Measurements from ENCODE around the gene SLC25A12.

Gene SLC25A12

GRCh38 chr2:171889333-171889732, 4.7 kb downstream of the SLC25A12 start:
- DNase-seq (ENCODE audit: low spot score), result no peak

DNA sequence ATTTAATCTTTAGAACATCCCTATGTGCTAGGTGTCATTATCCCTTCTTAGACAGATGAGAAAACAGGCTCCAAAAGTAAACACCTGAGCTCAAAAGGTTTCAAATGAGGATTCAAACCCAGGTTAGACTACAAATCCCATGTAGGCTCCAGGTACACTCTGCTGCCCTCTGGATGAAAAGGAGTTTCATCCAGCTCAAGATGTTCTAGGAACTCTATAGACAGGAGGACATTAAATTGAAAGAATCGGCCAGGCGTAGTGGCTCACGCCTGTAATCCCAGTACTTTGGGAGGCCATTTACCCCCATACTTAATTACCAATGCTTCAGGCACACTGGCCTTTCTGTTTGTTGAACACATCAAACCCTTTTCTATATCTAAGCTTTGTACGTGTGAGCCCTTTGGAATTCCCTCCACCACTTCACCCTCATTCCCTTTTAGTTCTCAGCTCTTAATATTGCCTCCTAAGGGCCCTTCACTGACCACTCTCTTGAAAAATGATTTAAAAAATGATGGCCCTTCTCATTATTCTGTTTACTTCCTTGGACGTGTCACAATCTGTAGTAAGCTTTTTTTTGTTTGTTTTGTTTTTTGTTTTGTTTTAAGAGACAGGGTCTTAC, 10.7 kb downstream of the SLC25A12 start:
- no peak for DNase-seq (ENCODE audit: low spot score)

- no peak for DNase-seq (ENCODE audit: low spot score)
Measured at GRCh38 chr2:171882089-171882769, 11.8 kb downstream of the SLC25A12 start.

DNA sequence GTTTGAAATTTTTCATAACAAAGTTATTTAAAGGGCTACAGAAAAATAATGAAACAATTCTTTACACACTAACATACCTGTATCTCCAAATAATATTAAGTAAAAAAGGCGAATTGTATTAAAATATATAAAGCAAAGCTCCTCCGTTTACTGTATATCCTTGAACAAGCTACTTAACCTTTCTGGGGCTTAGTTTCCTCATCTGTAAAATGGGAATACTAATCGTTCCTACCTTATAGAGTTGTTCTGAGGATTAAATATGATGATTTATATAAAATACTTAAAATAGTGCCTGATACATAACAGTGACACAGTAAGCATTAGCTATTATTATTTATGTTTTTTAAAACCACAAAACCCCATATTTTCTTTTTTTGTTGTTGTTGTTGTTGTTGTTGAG, 13.3 kb downstream of the SLC25A12 start:
- DNase-seq (ENCODE audit: low spot score), result no peak

GRCh38 chr2:171879865-171880264, 14.2 kb downstream of the SLC25A12 start:
- no peak for DNase-seq (ENCODE audit: low spot score)

GRCh38 chr2:171878481-171878993, 15.5 kb downstream of the SLC25A12 start:
- DNase-seq (ENCODE audit: low spot score), result no peak

GRCh38 chr2:171874963-171875362, 19.1 kb downstream of the SLC25A12 start:
- no peak for DNase-seq (ENCODE audit: low spot score)

- no peak for DNase-seq (ENCODE audit: low spot score)
Measured at GRCh38 chr2:171874517-171874916, 19.5 kb downstream of the SLC25A12 start.

DNA sequence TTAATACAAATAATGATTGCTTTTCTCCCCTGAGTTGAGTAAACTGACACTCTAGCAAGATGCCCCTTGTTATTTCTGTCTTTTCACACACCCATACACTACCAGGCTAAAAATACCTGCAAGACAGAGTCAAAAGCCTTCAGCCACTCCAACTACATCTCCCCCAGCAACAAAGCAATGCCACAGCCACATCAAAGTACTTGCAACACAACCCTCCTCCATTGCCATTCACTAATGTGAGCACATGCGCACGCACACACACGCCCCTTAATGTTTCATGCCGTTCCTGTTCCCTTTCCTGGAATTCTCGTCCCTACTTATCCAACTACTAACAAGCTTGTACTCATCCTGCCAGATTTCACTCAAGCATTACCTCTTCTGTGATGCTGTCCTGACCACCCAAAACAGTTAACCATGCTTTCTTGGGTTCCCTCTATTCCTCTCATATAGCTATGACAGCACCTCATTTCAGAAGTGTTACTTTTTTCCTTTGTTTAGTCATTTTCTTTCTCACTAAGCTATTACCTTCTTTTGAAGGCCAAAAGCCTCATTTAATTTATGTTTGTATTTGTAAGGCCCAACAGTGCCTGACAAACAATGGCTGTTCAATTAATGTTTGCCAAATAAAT, 29.6 kb downstream of the SLC25A12 start:
- DNase-seq (ENCODE audit: low spot score), result no peak

DNA sequence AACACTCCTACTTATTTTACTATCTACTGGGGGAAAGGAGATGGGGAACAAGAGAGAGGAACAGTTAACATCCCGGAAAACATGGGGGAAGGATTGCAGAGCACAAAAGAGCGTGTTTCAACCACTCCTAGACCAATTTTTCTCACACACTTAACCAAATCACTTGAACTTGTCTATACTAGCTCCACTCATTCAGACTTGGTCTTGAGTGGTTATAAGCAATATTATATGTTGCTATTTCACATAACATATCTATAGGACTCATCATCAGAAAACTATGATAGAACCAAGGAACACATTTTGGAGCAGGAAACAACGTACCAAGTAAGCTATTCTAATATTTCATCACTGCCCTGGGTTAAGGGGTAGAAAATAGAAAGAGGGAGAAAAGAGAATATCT, 31.5 kb downstream of the SLC25A12 start:
- DNase-seq (ENCODE audit: low spot score), result no peak

DNA sequence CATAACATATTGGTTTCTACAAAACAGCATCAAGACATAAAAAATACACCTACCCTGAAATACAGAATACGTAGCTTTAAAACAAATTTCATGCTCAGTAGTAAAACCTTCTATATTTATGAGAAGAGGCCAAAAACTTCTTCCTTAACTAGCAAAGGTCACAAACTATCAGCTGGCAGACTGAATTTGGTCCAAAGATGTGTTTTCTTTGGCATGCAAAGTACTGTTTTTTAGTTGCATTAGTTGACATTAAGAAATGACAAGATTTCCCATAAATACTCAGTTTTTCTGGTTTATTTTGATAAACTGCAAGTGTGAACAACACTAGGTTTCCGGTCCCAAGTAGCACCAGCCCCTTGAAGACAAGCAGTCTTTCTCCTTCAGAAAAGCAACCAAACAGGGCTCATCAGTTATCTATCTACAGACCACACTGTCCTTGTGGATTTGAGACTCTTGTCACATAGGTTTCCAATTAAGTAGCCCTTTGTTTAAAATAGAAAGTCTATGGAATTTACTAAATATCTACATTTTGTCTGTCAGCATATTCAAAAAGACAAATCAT, 35.6 kb downstream of the SLC25A12 start:
- no peak for DNase-seq (ENCODE audit: low spot score)

DNA sequence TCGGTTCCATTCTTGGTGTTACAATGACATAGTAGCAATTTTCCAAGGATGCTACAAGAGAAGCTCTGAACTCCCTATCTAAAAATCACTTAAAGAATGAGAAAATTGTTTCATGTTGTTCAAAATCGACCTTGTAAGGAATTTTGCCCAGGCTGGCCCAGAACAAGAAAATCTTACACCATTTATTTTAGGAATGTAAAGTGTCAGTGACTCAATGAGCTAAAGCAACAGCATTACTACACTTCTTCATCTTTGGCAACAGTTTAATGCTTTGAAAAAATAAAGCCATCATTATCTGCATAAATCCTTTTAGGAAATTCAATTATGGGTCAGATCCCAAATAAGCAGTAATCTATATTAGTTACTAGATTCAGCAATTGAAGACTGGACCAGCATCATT, 38.6 kb downstream of the SLC25A12 start:
- DNase-seq (ENCODE audit: low spot score), result no peak

DNA sequence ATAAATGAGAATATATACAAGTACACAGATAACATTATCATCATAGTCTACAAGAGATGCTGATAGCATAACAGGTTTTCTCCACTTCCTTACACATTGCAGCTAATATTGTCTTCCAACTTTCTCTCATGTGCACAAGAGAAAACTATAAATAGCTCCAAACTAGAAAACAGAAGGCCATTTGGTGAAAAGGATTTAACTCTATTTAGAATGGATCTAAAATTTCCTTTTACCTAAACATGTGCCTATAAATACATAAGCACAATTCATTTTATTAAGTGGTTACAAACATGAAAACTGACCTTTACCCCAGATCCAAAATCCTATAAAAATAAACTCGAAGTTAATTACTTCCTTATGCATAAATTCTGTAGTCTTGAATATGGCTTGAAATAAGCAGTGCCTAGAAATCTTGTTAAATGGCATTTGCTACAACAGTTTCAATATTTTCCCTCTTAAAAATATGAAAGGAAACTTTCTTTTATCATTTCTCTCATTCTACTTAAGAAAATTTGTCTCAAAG, 41.6 kb downstream of the SLC25A12 start:
- no peak for DNase-seq (ENCODE audit: low spot score)

DNA sequence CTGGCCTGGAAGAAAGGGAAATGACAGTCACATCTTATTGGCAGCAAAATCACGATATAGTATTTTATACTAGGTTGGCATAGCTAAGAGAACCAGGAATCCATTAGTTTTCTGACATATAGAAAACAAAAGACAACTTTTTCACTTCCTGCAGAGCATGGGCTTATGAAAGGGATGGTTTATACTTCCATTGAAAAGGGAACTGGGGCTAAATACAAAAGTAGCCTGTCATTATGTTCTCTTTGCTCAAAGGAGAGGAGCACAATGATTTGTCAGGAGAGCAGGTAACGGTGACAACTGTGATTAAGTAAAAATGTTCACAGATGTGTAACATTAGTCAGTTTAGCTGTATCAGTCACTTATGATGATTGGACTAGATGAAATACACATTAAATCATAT, 46.4 kb downstream of the SLC25A12 start:
- no peak for DNase-seq (ENCODE audit: low spot score)

- DNase-seq (ENCODE audit: low spot score), result no peak
Measured at GRCh38 chr2:171846894-171847293, 47.1 kb downstream of the SLC25A12 start.

GRCh38 chr2:171841996-171842395, 52.0 kb downstream of the SLC25A12 start:
- DNase-seq (ENCODE audit: low spot score), result no peak

DNA sequence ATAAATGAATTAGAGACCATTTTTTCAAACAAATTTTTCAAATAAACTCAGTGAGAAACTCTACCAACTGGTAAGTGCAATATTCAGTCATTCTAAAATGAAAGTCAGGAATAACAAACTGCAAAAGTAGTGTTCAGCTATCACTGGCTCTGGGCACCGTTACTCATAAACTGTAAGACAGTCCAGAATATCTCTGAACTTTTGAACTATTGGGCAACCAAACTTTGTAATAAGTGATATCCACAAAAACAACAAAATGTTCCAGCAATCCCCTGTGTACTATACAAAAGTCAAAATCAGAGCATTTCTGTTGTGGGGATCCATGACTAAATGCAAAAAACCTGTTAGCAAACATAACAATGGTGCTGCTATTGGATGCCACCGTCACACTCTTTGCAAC, 56.3 kb downstream of the SLC25A12 start:
- DNase-seq (ENCODE audit: low spot score), result no peak

- no peak for DNase-seq (ENCODE audit: low spot score)
Measured at GRCh38 chr2:171836146-171836910, 57.7 kb downstream of the SLC25A12 start.

DNA sequence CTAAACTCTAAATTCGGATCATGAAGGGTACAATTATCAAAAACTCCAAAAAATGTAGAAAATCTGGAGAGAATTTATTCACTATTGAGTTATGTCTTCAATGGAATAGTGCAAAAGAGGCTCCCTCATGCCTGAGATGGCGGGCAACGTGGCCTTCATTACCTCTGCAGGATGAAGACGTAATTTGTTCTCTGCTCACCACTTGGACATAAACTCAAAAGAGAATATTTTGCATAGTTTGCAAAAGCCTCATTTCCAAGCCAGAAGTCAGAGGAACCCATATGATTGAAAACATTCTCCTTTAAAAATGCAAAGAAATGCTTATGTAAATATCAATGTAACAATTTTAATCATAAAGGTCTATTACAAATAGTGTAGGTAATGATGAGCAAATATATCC, 58.7 kb downstream of the SLC25A12 start:
- no peak for DNase-seq (ENCODE audit: low spot score)

- DNase-seq (ENCODE audit: low spot score), result no peak
Measured at GRCh38 chr2:171834286-171834685, 59.8 kb downstream of the SLC25A12 start.

GRCh38 chr2:171832489-171832888, 61.6 kb downstream of the SLC25A12 start:
- DNase-seq (ENCODE audit: low spot score), result no peak

DNA sequence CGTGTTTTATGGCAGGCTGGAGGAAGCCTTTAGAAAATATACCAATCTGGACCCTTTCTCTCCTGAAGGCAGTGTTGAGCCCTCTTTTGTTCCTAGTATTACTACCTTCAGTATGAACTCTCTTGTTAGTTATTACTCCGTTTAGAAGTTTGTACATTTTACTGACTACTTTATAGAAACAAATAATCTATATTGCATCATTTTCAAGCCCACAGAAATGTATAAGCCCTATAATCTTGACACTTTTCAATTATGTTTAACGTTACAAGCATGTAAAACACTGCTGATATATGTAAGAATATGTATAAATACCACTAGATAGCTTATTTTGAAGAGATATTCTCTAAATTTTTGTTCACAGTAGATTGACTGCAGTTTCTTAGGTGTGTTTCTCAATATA, 64.0 kb downstream of the SLC25A12 start:
- DNase-seq (ENCODE audit: low spot score), result no peak

All from CD4-positive, alpha-beta T cell treated with Interleukin-6 at 100 ng/mL for 8 hours (primary cell).